Articular chondrocyte of knee joint (primary cell): ENCODE data around the gene MFN1. TPM values are rescaled to one million over a fixed set of nuclear protein-coding genes. Genes with fewer than 3 reads are reported as not detected.

Experiments
- total RNA-seq: library from RNA; depleted of rRNA; stranded (reverse); fragments of >200 nt; gene quantifications from 2 replicates; pipeline ENCODE4 v1.2.3, GENCODE V29; 2012

MFN1 gene
- 47.6 and 58.5 TPM in 2 replicates for total RNA-seq

DNA sequence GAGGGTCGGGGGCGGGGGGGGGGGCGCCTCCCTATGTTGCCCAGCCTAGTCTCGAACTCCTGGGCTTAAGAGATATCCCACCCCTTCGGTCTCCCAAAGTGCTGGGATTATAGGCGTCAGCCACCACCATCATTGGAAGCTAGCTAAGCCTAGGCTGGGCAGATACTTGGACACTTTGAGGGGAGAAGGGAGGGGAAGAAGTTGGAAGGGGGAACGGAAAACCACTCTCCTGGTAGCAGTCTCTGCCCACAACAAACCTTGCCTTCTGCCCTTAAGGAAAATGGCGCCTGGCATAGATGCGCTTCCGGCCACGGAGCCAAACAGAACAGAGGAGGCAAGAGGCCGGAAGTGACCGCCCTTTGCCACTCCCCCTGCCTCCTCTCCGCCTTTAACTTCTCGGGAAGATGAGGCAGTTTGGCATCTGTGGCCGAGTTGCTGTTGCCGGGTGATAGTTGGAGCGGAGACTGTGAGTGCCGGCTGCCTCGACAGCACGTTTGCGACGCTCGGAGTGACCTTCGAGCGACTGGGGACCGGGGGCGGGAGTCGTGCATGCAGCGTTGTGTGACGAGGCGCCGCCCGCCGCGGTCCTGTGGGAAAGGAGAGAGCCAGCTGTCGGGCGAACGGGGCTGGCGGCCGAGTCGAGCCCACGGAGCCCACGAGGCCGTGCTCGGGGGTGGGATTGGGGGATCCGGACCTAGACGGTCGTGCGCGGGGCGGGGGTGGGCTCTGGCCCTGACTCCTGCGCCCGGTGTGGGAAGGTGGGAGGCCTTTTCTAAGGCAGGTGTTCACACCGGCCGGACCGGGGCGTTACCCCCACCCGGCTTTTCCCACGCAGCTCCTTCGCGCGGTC lies at the start of gene MFN1:
Gene MFN1, plus strand, starts transcription at position 365 of the 850 bp plus-strand sequence. CDS start 1,143 bp downstream, outside the sequence.

DNA sequence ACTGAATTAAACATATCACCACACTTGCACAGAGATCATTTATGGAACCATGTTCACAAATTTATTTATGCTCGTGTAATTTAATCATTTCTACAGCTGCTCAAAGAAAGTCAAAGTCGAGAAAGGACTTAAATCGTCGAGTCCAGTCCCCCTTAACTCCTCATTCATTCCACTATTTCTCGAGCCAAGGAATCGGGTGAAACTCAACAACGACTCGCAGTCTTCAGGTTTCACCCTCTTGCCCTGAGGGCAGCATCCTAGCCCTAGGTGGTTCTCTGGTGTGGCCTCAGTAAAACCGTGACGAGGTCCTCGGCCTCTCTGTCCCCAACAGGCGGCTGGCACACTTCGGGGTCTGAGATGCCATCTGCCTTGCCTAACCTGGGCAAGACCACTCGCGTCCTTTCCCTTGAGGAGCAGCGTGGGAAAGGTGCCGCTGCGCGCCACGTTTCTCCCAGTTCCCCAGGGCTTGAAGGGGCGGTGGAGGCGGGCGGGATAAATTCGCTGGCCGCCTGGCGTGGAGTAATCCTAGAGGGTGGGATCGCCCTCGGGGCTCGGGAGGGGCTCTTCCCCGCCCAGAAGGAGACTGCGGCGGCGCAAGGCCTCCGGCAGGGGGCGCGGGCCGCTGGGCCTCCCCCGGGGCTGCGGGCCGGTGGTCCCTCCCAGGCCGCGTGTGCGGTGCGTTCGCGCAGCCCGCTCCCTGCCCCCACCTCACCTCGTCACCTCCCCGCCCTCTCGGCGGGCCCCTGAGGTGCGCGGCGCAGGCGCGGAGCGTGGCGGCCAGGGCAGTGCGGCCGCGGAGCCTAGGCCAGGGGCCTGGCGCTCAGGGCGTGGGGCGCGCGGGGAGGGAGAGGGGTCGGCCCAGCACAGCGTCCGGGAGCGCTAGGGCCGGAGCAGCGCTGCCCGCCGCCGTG lies 25.0 kb upstream of the MFN1 start, which contains the start of gene ZNF639:
Gene ZNF639, plus strand, starts transcription at position 746 of the 911 bp plus-strand sequence. CDS start 5,263 bp downstream, outside the sequence.

Other genes starting within 250 kb of the MFN1 start
- gene PIK3CA, start 199.4 kb upstream of the MFN1 start, total RNA-seq: 28.6 and 35.0 TPM in 2 replicates
- gene KCNMB3, start 96.6 kb upstream of the MFN1 start, total RNA-seq: 1.3 and 2.9 TPM in 2 replicates
- 54.1 and 66.8 TPM in 2 replicates for gene ZNF639, start 24.7 kb upstream of the MFN1 start, total RNA-seq
- gene GNB4, start 103.8 kb downstream of the MFN1 start, total RNA-seq: 111 and 124 TPM in 2 replicates
- 38.2 and 47.2 TPM in 2 replicates for gene ACTL6A, start 215.2 kb downstream of the MFN1 start, total RNA-seq